GM20000 (cell line): ENCODE results near the gene NID2.
A peak's percentile ranks its signal among the peaks of the same experiment; 100 is the strongest.

Source experiments
- DNase-seq: peaks from one replicate; pipeline ENCODE4 v3.0.0; 2012; ENCODE audit warnings: low spot score
- CTCF ChIP-seq: IDR thresholded peaks from 2 replicates; pipeline ENCODE4 v1.5.1; 2012; ENCODE audit warnings: mild to moderate bottlenecking, control low read depth; ENCODE audit errors: extremely low read depth, missing control alignments

The NID2 gene

GRCh38 chr14:51998348-51998747 is 70.5 kb downstream of the NID2 start:
- TF ChIP-seq CTCF, result no peak
- DNase-seq, result no peak

- DNase-seq, result no peak
- peak; percentile 26 for TF ChIP-seq CTCF
Observed at GRCh38 chr14:51996148-51996746, 72.6 kb downstream of the NID2 start.

- no peak for DNase-seq
- no peak for TF ChIP-seq CTCF
Observed at GRCh38 chr14:51993285-51993920, 75.5 kb downstream of the NID2 start.

GRCh38 chr14:51990488-51990887 is 78.4 kb downstream of the NID2 start:
- no peak for DNase-seq
- TF ChIP-seq CTCF, result no peak

GRCh38 chr14:51989293-51990234 is 79.3 kb downstream of the NID2 start, which contains the start of gene RTRAF:
Gene RTRAF (plus strand): TSS chr14:51989546. CDS start chr14:51989640, 94 bp downstream.
- TF ChIP-seq CTCF, result no peak
- DNase-seq, result peak; percentile 94

GRCh38 chr14:51988221-51988620 is 80.6 kb downstream of the NID2 start:
- peak; percentile 11 for DNase-seq
- TF ChIP-seq CTCF, result no peak
